GM12875 (cell line): Measurements from ENCODE around the gene POF1B.
"Not testable (repeated sequence)": the region's sequence is repeated elsewhere in the genome, so short reads cannot be mapped to it uniquely, and the experiment has no call there.

Source experiments
- H3K4me3 ChIP-seq: one replicate; pipeline ENCODE4 v1.5.1; 2011; ENCODE audit warnings: low read depth, low read length, control low read depth
- CTCF ChIP-seq: IDR thresholded peaks from 2 replicates; pipeline ENCODE4 v1.5.1; 2011; ENCODE audit warnings: low read depth, mild to moderate bottlenecking, control low read depth, inconsistent platforms, low read length, moderate library complexity, borderline replicate concordance; ENCODE audit not compliant: insufficient read depth

The POF1B gene

DNA sequence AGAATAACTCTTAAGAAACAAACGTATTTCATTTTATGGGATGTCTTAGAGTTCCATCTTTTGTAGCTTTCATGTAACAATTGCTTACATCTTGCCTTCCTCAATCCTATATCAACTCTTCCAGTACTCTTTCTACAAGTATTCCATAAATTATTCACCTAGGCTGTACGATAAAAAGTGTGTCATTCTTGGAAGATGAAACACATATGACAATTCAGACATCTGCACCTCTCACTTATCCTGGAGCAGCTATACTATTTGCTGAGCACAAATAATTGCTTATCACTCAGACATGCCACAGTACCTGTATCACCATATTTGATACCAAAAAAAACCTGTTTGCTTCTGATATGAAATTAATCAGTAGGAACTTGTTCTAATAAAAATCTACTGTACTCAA lies 1.0 kb downstream of the POF1B start:
- no peak for TF ChIP-seq CTCF
- no peak overlapping the region for H3K4me3 ChIP-seq

DNA sequence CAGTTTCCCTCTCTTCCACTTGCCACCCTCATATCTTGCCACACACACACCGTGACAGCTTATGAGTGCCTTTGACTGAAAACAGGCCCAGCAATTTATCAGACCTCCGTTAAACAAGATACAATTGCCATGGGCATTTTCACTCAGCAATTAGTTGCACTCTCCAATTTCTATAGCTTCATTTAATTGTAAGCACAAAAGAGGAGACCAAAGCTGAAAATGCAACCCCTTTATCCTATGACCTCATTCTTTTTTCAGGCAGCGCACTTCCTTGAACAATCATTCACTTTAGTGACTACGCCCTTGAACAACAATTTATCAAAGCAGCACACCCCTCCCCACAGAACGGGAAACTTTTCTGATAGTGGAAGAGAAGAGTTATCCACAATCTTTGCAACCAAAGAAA lies 4.1 kb downstream of the POF1B start:
- no peak for TF ChIP-seq CTCF
- no peak overlapping the region for H3K4me3 ChIP-seq

- no peak for TF ChIP-seq CTCF
- no peak overlapping the region for H3K4me3 ChIP-seq
Measured at GRCh38 chrX:85365370-85365995, 14.0 kb downstream of the POF1B start.

DNA sequence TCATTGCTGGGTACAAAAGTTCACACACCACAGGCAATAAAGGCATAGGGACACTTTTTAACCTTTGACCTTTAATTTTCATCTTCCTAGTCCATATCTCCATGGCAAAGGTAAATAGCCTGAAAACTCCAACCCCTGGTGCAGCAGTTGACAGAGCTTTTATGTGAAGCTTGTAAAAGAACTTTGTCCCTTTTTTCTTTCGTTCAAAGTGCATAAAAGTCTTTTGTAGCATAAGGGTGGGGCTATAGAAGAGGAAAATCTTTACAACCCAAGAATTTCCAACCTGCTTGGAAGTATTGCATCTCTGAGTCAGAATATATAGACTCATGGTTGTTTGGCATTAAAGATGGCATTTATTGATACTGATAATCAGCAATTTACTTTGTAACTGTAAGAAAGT lies 20.4 kb downstream of the POF1B start:
- no peak overlapping the region for H3K4me3 ChIP-seq
- TF ChIP-seq CTCF, result no peak

DNA sequence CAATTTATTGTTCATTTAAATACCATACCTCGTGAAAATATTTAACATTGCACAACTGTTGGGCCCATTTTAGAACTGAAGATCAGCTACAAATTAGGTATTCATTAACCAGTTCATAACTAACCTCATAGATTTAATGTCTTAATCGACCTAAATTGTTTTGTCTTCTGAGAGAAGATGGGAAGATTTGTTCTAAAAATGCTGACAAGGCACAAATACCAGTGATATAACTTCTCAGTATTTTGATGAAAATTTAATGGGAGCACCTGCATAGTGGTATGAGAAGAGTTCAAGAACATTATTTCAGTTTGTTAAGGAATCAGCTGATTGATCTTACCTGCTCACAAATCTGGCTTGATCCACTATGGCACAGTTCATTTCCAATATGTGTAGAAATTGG lies 33.9 kb downstream of the POF1B start:
- no peak for TF ChIP-seq CTCF
- H3K4me3 ChIP-seq, result no peak overlapping the region

DNA sequence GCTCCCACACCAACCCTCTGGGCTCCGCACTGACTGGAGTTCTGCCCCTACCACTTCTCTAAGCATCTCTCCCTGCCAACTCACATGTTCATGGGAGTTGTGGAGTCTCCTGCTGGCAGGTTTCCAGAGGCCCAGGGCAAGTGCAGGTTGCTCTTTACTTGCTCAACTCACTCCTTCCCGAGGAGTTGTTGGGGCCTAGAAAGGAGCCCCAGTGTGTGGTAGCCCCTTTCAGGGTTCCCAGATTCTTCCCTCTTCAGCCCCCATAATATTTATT lies 52.5 kb downstream of the POF1B start:
- H3K4me3 ChIP-seq, result no peak overlapping the region
- no peak for TF ChIP-seq CTCF

GRCh38 chrX:85326234-85327059 lies 53.0 kb downstream of the POF1B start:
- H3K4me3 ChIP-seq, result no peak overlapping the region
- no peak for TF ChIP-seq CTCF

GRCh38 chrX:85311348-85311747 lies 68.1 kb downstream of the POF1B start:
- H3K4me3 ChIP-seq, result not testable (repeated sequence)
